DND-41 (cell line): ENCODE measurements around the gene EYS.

Experiments
- ATAC-seq: fragments of 200-7000 bp; cut with Tn5 transposase; 3 replicates; pipeline ENCODE4 v1.9.1; 2021; ENCODE audit warnings: low read depth; ENCODE audit not compliant: insufficient read depth
- DNase-seq: peaks from one replicate; pipeline ENCODE4 v3.0.0-alpha.2; 2020
- H2AFZ ChIP-seq: 2 replicates; pipeline ENCODE4 v1.6.0; 2012; ENCODE audit warnings: low read depth, low read length
- H3K27ac ChIP-seq: 2 replicates; pipeline ENCODE4 v1.5.1; 2012; ENCODE audit warnings: low read length, inconsistent platforms
- H3K27me3 ChIP-seq: fragments of 200-600 bp; sonication (generic); 2 replicates; pipeline ENCODE4 v1.6.0; 2012; ENCODE audit warnings: low read length, mild to moderate bottlenecking, inconsistent platforms; ENCODE audit not compliant: insufficient read depth, poor library complexity
- H3K36me3 ChIP-seq: 2 replicates; pipeline ENCODE4 v1.5.1; 2012; ENCODE audit warnings: low read length, inconsistent platforms; ENCODE audit not compliant: insufficient read depth
- H3K4me1 ChIP-seq: 2 replicates; pipeline ENCODE4 v1.5.1; 2012; ENCODE audit warnings: mild to moderate bottlenecking, low read length; ENCODE audit not compliant: insufficient read depth
- H3K4me2 ChIP-seq: 2 replicates; pipeline ENCODE4 v1.6.0; 2012; ENCODE audit warnings: mild to moderate bottlenecking, moderate library complexity, low read length, inconsistent platforms; ENCODE audit not compliant: insufficient read depth
- H3K4me3 ChIP-seq, 2 experiments: fragments of 200-600 bp in 1 of 2; shearing (Covaris generic) in 1 of 2; 2 replicates each; pipeline ENCODE4 v1.5.1; 2012 to 2016; ENCODE audit warnings: inconsistent platforms in 2 of 2, low read length in 2 of 2, mild to moderate bottlenecking in 2 of 2, low read depth in 1 of 2, moderate library complexity in 1 of 2
- H3K79me2 ChIP-seq: 2 replicates; pipeline ENCODE4 v1.6.0; 2012; ENCODE audit warnings: low read length, inconsistent platforms; ENCODE audit not compliant: insufficient read depth
- H3K9ac ChIP-seq: 2 replicates; pipeline ENCODE4 v1.6.0; 2012; ENCODE audit warnings: low read depth, mild to moderate bottlenecking, inconsistent platforms, low read length, moderate library complexity
- H3K9me3 ChIP-seq: 2 replicates; pipeline ENCODE4 v1.5.1; 2012; ENCODE audit warnings: low read length, moderate library complexity, mild to moderate bottlenecking, inconsistent platforms; ENCODE audit not compliant: insufficient read depth, severe bottlenecking
- H4K20me1 ChIP-seq: 2 replicates; pipeline ENCODE4 v1.6.0; 2012; ENCODE audit warnings: low read length; ENCODE audit not compliant: insufficient read depth
- CTCF ChIP-seq: IDR thresholded peaks from 2 replicates; pipeline ENCODE4 v1.5.1; 2012; ENCODE audit warnings: borderline replicate concordance, low read length, moderate library complexity, mild to moderate bottlenecking; ENCODE audit not compliant: poor library complexity, severe bottlenecking; ENCODE audit errors: extremely low read depth
- EZH2 ChIP-seq: IDR thresholded peaks from 3 replicates; pipeline ENCODE4 v1.6.1; 2012; ENCODE audit warnings: borderline replicate concordance, low read depth, mild to moderate bottlenecking, moderate library complexity, low read length, inconsistent platforms; ENCODE audit not compliant: severe bottlenecking

The EYS gene

GRCh38 chr6:64146094-64146493, 1560.9 kb downstream of the EYS start:
- no peaks in the 10 kb centered on the region for H3K27me3 ChIP-seq
- no peaks in the 10 kb centered on the region for H3K9me3 ChIP-seq
- TF ChIP-seq EZH2, result no peak
- TF ChIP-seq CTCF, result no peak
- no peak overlapping the region for H3K27ac ChIP-seq
- H3K79me2 ChIP-seq, result no peaks in the 10 kb centered on the region
- ATAC-seq (no peak), DNase-seq (no peak)
- H3K4me1 ChIP-seq, result no peaks in the 10 kb centered on the region
- no peaks in the 10 kb centered on the region for H3K36me3 ChIP-seq
- no peak overlapping the region for H3K4me3 ChIP-seq
- no peaks in the 10 kb centered on the region for H4K20me1 ChIP-seq
- H3K4me2 ChIP-seq, result no peak overlapping the region
- no peak overlapping the region for H3K9ac ChIP-seq
- no peak overlapping the region for H2AFZ ChIP-seq

DNA sequence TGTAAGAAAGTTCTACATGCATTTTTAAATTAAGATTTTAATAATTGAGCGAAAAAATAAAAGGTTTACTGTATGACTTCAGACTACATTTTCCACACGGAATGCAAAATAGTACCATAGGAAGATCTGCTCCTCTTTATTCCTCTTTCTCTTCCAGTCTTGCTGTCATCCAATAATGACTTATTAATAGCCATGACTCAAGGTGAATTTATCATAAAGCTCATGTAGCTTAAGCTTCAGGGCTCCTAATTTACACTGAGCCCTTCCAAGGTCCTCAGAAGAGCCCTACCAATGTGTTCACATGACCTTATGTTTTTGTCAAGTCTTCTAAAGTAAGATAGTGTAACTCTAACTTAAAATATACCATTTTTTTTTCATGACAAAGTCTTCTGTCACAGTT, 1561.4 kb downstream of the EYS start:
- Histone ChIP-seq H3K27ac (no peak overlapping the region), H3K27me3 (no peaks in the 10 kb centered on the region), H3K4me1 (no peaks in the 10 kb centered on the region), H3K9me3 (no peaks in the 10 kb centered on the region), H2AFZ (no peak overlapping the region), H3K79me2 (no peaks in the 10 kb centered on the region), H4K20me1 (no peaks in the 10 kb centered on the region), H3K36me3 (no peaks in the 10 kb centered on the region), H3K4me2 (no peak overlapping the region), H3K9ac (no peak overlapping the region), H3K4me3 (no peak overlapping the region)
- TF ChIP-seq EZH2, result no peak
- no peak for TF ChIP-seq CTCF
- no peak for DNase-seq
- ATAC-seq, result no peak

- Histone ChIP-seq H3K36me3 (no peaks in the 10 kb centered on the region), H3K4me1 (no peaks in the 10 kb centered on the region), H3K27me3 (no peaks in the 10 kb centered on the region), H3K9me3 (no peaks in the 10 kb centered on the region), H3K9ac (no peak overlapping the region), H3K4me2 (no peak overlapping the region), H3K79me2 (no peaks in the 10 kb centered on the region), H4K20me1 (no peaks in the 10 kb centered on the region), H2AFZ (no peak overlapping the region), H3K27ac (no peak overlapping the region), H3K4me3 (no peak overlapping the region)
- DNase-seq, result no peak
- no peak for ATAC-seq
- TF ChIP-seq CTCF, result no peak
- TF ChIP-seq EZH2, result no peak
Measured at GRCh38 chr6:64143101-64143500, 1563.9 kb downstream of the EYS start.

DNA sequence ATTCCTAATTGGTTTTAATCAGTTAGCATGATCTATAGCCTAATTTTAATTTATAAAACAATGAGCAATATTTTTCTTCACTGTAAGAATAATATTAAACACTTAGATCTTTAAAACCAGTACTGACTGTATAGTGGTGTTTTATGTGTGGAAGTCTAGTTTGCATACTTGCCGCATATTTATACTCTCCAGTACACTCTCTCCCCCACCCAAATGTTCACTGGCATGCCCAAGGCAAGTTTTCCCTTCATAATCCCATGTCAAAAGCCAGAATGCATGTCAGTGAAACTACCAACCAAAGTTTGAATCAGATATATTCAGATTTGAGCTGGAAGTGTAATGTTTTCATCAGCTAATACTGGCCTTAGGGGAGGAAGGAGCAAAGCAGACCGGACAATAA, 1565.3 kb downstream of the EYS start:
- no peak for DNase-seq
- ATAC-seq, result no peak
- Histone ChIP-seq H3K36me3 (no peaks in the 10 kb centered on the region), H3K4me2 (no peak overlapping the region), H3K79me2 (no peaks in the 10 kb centered on the region), H3K9ac (no peak overlapping the region), H3K4me1 (no peaks in the 10 kb centered on the region), H2AFZ (no peak overlapping the region), H3K4me3 (no peak overlapping the region), H3K9me3 (no peaks in the 10 kb centered on the region), H3K27ac (no peak overlapping the region), H3K27me3 (no peaks in the 10 kb centered on the region), H4K20me1 (no peaks in the 10 kb centered on the region)
- TF ChIP-seq EZH2 (no peak), CTCF (no peak)
